GM18519 (cell line): ENCODE results near the gene CNTN5.

Experiments
- ATAC-seq: cut with Tn5 transposase; IDR thresholded peaks from one replicate; pipeline ENCODE4 v1.9.1; 2021; ENCODE audit warnings: mild to moderate bottlenecking, moderate library complexity; ENCODE audit not compliant: unreplicated experiment, low FRiP score

The CNTN5 gene

DNA sequence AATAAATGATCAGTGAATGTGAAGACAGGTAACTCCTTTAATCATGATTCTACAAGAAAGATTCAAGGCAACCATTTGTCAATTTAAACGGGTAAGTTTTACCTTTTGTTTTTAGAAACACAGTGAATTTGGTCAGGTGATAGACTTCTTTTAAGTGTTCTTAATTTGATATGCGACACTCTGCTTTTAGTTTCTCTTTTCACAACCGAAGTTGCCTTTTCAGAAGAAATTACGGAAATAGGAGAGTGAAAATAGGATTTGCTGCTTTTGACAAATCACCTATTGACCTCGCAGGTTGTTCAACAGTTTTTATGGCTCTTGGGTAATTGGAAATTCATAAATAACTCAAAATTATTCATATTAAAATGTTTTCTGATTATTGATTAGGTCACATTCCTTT is 142.1 kb downstream of the CNTN5 start:
- ATAC-seq: no peak

DNA sequence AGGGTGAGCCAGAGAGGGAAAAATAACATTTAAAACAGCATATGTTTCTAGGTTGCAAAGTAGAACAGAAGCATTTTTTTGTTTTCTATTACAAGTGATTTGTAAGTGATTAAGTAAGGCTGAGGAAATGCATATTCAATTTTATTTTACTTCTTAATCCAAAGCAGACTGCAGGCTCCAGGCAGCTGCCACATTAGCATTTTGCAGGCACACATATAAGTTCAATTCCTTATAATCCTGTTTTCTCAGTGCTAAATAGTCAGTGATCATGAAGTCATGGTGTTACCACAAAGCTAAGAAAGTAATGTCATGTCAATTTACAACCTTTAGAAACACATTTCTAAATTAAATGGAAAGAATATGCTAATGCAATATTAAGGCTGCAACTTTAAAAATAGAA is 149.8 kb downstream of the CNTN5 start:
- ATAC-seq: no peak

DNA sequence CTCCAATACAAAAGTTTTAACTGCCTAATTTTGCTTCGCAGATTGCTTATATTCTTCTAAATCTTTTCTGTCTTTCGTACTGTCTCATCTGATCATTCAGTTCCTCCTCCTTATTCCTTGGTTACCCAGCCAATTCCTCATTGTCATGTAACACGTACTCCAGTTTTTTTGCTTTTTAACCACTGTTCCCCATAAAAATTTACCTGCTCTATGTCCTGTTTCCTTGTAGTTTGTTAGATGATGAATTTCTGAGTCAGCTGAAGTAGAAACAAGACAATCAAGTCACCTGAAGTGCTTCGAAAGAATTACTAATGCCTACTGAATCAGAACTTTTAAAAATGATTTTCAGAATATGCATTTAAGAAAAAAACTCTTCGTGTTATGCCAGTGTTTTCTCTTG is 150.6 kb downstream of the CNTN5 start:
- no peak for ATAC-seq

DNA sequence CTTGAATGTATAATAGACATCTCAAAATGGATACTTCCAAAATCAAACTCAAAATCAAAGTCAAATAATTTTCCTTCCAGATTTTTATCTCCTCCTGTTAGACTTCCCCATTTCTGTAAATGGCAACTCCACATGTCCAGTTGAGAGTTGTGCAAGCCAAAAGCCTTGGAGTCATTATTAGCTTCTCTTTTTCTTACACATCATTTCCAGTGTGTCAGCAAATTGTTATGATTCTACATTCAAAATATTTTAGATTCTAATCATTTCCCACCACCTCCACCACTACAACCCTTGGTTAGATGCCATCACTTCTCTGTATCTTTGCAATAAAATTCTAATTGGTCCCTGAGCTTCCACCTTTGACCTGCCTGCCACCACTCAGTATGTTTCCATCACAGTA is 155.7 kb downstream of the CNTN5 start:
- ATAC-seq: no peak

DNA sequence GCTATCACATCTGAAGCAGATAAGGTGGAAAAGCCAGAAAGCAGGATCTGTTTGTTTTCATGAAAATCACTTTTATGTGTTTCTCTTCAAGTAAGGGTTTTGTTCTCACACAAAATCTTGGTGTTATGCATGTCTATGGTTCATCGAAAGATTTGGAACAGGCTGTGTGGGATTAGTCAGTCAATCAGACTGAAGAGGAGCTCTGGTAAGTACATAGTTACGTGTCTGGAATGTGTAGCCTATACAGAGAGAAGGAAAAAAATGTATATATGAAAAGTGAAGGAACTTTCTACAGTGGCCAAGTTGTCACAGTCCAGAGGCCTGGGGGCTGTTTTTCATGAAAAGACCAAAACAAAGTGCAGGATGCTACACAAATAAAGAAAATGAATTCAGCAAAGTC is 156.7 kb downstream of the CNTN5 start:
- no peak for ATAC-seq

DNA sequence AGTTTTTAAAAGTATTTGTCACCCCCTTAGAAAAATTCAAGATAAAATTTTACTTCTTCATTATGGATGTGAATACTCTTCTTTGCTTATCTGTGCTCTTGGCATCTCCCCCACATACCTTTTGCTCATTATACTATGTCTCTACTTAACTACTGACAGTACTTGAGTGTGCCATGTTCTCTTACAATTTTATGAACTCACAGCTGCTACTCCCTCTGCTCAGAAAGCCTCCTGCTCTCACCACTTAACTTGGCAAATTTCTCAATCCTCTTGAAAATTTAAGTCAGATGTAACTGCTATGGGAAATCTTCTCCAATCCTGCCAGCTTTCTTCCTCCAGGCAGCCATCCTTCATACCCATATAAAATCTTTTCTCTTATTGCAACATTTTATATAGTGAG is 163.4 kb downstream of the CNTN5 start:
- no peak for ATAC-seq

DNA sequence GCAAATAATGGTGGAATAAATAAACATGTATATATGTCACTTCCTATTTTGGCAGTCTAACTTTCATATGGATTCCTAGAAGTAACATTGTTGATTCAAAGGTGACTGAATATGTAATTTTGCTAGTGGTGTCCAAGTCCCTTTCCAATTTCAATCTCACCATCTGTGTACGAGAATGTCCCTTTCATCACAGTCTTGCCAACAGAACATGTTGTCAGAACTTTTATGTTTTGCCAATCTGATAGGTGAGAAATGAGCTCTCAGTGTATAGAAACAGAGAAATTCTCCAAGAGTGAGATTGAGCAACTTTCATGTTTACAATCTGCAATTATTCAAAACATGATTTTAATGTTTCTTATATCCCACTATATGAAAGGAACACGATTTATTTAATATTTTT is 167.5 kb downstream of the CNTN5 start:
- ATAC-seq: no peak

DNA sequence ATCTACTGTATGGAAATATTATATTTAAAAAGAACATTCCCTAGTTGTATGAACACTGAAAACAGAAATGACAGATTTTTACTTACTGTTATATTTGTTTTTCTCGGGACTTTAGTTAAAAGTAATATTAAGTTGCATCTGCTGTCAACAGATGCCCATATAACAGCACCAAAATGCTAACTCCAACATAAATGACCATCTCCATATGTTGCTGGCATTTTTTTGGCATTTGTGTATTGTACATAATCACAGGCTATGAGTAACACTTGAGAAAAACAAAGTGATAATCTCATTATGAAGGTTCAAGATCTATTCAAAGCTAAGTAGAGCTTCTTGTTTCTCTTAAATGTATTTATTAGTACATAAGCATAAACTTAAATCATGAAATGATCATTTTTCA is 172.0 kb downstream of the CNTN5 start:
- ATAC-seq: no peak

DNA sequence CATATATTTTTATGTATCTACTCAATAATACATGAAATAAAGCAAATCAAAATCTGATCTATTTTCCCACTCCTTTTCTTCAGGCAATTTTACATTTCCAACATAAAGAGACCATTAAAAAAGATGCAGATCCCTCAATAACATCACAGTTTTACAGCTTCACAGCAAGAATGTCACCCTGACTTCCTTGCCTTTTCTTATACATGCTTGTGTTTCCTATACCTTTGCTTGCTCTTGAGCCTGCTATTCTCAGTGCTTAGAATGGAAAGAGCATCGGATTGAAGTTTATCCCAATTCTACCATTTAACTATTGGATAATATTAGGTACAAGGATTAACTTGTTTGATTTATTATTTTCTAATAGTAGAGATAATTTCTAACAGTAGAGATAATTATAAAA is 176.7 kb downstream of the CNTN5 start:
- ATAC-seq: no peak

DNA sequence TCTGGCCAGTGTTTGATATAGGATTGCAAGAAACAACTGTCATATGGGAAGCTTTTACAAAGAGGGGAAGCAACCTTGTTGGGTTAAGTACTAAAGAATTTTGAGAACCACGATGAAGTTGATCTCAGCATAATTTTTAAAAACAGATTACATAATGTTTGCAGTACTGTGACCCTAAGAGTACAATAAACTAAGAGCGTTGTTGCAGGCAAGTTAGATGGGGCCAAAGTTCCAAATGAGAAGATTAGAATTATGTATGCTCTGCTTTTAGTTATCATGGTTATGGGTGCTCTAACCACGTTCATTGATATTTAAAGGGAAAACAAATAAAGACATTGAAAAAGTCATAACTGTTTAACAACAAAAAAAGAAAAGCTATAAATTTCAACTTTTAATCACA is 177.5 kb downstream of the CNTN5 start:
- no peak for ATAC-seq

DNA sequence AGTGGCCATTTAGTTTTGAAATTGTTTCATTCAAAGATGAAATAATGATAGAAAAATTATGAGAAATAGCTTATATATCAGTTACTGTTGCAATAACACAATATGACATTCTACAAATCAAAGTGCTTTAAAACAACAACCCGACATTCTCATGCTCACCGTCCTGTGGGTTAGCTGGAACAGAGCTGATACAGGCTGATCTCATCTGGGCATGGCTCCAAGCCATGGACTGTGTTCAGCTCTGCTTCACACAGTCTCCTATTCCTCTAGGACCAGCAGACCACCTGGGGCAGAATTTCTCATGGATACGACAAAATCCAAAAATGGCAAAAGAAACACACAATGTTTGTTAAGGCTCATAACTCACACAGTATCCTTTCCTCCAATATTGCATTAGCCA is 178.6 kb downstream of the CNTN5 start:
- no peak for ATAC-seq

DNA sequence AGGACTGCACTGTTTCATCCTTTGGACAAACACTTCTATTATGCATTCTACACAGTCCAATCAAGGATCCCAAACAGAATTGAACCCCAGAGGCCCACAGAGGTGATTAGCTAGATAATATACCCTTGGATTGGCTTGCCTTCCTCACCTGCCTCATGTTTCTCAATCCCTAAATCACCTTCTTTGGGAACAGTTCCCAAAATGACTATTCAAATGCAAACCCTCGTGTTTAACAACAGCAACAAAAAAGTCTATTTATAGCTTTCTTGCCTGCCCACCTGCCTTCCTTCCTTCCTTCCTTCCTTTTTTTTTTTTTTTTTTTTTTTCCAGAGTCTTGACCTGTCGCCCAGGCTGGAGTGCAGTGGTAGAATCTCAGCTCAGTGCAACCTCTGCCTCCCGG is 180.0 kb downstream of the CNTN5 start:
- no peak for ATAC-seq

DNA sequence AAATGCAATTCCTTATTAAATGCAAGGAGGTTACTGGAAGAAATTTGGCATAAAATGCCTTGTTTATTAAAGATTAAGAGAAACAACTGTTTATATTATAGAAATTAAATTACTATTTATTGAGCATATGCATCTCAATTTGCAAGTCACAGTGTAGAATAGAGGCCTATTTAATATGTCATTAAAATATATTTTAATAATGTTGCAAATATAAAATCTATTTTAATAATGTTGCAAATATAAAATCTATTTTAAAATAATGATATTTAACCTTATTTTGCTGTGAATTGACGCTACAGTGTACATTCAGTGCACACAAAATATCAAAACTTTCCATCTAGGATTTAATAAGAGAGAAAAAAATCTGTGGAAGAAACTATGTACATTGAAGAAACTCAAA is 188.1 kb downstream of the CNTN5 start:
- ATAC-seq: no peak

DNA sequence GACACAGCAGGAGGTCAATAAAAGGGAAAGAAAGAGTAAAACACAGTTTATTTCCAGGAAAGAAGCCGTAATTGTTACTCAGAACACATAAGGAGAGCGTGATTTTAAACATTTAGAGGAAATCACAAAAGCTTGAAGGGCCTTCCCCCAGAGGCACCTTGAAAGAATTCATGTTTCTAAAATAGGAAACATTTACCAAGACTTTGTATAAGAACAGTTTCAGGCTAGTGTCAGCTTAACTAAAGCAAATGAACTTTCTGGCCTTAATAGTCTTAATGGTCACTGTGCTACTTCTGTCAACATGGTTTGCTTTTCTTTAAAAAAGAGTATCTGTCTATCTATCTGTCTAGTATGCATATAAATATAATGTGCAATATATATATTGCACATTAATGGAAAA is 208.8 kb downstream of the CNTN5 start:
- no peak for ATAC-seq

DNA sequence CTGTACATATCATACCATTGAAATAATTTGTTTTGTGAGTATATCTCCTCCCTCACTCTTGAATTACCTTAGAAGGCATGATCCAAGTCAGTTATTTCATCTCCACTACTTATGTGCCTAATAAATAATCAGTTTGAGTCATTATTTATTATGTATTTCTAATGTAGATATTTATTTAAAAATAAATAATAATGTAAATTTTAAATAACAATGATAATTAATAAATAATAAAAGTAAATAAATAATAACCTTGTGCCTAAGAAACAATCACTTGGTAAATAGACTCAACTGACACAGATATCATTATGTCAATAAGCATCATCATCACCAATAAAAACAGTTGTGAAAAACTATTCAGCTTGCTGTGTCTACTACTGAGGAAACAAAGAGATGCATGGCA is 213.8 kb downstream of the CNTN5 start:
- no peak for ATAC-seq

DNA sequence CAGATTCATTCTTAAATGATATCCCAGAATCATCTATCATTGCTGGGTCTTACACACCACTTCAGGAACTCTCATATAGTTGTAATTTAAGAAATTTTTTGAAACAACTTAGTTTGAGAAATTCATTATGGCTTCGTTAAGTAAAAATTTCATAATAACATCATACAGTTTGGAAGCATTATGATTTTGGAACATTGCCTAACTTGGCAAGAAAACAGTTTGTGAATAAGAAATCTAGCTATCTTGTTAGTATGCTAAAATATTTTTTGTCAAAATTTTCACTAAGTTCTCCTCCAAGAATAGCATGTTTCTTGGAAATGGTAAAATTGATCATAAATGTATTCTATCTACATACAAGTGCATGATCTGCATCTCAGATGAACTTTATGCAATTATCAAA is 217.7 kb downstream of the CNTN5 start:
- ATAC-seq: no peak

DNA sequence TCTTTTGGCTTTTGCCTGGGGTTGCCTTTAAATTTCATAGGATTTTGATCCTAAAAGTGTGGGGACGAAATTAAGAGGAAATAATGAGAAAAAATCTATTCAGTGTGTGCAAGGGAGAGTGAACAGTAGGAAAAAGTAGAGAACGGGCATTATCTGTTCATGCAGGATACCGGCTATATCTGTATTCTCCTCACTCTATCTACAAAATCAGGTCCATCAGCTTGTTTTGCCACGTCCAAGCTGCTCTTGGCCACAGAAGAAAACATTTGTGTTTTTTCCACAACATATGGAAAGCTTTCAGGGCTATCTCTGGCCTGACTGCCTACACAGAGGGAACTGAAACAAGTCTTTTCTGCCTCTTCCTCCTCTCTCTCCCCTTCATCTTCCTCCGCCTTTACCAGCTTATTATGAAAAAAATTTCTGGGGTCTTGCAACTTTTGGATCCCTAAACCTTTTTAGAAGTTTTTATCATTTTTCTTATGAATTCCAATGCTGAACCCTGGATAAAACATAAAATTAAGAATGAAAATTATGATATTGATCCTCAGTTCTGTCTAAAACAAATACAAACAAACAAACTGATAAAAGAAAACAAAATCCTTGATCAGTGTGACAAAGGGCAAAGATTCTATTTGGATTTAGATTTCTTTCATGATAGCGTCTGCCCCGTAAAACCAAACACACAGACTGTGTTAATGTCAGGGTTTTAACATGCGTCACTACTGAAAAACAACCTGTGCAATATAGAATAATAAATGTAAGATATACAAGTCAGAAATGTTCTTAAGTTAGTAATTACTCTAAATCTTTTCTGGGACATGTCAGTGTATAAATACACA is 219.7 kb downstream of the CNTN5 start:
- ATAC-seq: no peak

DNA sequence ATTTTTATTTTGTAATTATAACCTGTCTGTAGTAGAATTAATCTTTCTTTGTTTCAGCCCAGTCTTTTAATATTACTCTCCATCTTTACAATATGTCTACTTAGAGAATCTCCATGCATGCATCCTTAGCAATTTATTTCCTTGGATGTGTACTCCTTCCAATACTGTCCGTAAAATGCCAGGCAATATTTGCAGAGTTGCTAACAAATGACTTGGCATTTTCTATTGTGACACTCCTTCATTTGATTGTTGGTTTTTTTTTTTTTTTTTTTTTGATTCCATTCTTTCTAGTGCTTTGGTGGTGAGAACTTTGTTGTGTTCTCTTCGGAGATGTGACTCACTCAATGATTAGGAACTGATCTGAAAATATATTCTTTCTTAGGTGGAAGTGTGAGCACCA is 220.3 kb downstream of the CNTN5 start:
- ATAC-seq: no peak

DNA sequence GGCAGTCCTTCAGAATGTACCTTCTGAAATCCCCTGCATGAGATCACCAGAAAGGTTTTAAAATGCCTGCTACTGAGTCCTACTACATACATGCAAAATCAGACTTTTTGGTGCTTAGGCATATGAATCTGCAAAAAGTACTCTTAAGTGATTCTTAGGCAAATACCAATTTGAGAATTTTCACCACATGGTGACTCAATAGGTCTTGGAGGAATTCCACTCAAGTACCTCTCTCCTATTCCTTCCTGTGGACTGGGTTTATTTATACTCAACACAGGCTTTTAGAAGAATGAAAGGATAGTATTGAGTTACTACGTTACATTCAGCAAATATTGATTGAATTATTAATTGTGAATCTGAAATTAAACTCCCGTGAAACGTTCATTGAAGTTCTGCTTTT is 223.9 kb downstream of the CNTN5 start:
- no peak for ATAC-seq

DNA sequence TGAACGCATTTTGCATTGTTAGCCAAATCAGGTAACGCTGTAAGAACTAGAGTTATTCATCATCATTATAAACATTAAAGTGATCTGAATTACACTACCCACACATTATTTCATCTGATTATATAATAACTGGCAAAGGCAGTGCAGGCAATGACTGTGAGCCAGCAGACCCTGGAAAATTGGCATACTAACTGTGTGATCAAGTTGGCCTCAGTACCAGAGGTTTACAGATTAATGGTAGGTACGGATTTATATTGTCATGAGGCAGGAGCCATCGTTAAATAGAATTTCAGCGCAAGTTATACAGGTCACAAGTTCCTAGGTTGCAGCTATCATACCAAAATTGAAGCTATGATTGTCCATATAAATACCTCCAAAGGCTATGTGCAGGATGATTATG is 225.4 kb downstream of the CNTN5 start:
- no peak for ATAC-seq

DNA sequence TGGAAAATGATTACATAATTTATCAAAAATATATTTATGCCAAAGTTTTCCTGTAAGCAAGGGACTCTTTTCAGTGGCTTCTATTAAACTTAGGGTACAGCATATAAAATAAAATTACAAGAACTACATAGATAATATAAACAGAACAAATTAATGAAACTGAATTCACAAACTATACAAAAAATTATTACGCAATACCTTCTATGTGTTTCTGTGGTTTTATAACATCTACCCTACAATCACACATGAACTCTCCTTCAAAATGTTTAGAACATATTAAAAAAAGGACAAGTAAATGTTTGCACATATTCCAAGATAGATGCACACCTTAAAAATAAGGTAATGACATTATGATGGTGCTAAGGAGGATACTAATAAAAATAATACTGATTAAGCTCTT is 235.9 kb downstream of the CNTN5 start:
- no peak for ATAC-seq

DNA sequence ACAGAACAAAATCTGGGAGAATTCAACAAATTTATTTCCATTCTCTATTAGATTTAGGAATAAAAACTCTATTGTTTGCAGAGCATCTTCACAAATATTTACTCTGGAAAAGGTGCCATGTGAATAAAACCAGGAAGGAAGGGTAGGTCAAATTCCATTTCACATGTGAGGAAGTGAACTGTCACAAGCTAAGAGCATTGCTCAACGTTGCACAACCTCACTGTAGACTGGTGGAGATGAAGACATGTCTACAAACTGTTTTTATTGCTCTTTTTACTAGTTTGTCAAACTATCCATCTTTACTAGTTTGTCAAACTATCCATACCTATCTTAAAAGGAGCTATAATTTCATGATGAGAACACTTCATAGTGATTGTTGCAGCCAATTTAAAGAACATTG is 236.4 kb downstream of the CNTN5 start:
- ATAC-seq: no peak

DNA sequence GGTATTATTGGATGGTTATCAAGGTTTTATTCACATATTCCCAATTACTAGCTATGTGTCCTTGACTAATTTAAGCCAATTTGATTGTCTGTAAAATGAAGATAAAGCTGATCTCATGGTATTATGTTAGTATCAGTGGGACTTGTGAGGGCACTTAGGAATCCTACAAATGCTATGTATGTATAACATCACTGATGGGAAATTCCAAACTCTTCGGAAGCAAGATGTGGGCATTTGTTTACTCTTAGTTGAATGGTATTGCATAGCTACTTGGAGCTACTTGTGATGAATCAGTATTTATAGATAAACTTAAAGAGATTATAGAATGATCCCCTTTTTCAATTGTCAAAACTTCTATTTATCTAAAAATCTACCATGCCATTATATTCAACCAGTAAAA is 239.9 kb downstream of the CNTN5 start:
- ATAC-seq: no peak
